K562 treated with DMSO at 1 percent for 12 hours (cell line): Measurements from ENCODE around the gene ATP1B4. TPM values are rescaled to one million over a fixed set of nuclear protein-coding genes. Genes with fewer than 3 reads are reported as not detected.

Experiments
- total RNA-seq: library from RNA; unstranded; fragments of 300-600 nt; gene quantifications from 2 replicates; pipeline ENCODE4 v1.2.3, GENCODE V29; 2022; ENCODE audit not compliant: insufficient read depth

The ATP1B4 gene
- total RNA-seq: not detected in 2 replicates

GRCh38 chrX:120361764-120362305 lies at the start of gene ATP1B4:
Gene ATP1B4, plus strand, starts transcription at chrX:120362089. Its CDS starts 80 bp downstream, at chrX:120362169.

Other genes with a start within 250 kb of the ATP1B4 start
- gene RHOXF1, start 246.2 kb upstream of the ATP1B4 start, total RNA-seq: not detected in 2 replicates
- 93.9 and 96.4 TPM in 2 replicates for gene RHOXF2, start 203.5 kb upstream of the ATP1B4 start, total RNA-seq
- 3.3 and 16.4 TPM in 2 replicates for gene ZBTB33, start 111.3 kb upstream of the ATP1B4 start, total RNA-seq
- not detected in 2 replicates for gene TMEM255A, start 50.6 kb upstream of the ATP1B4 start, total RNA-seq
- gene LAMP2, start 107.2 kb downstream of the ATP1B4 start, total RNA-seq: 33.4 and 103 TPM in 2 replicates
- gene CUL4B, start 198.9 kb downstream of the ATP1B4 start, total RNA-seq: 10.9 and 33.8 TPM in 2 replicates
- gene MCTS1, start 242.0 kb downstream of the ATP1B4 start, total RNA-seq: 53.9 and 60.4 TPM in 2 replicates